ENCODE measurements around the gene POTEE.
"Not testable (repeated sequence)": the region's sequence is repeated elsewhere in the genome, so short reads cannot be mapped to it uniquely, and the experiment has no call there.

POTEE gene

DNA sequence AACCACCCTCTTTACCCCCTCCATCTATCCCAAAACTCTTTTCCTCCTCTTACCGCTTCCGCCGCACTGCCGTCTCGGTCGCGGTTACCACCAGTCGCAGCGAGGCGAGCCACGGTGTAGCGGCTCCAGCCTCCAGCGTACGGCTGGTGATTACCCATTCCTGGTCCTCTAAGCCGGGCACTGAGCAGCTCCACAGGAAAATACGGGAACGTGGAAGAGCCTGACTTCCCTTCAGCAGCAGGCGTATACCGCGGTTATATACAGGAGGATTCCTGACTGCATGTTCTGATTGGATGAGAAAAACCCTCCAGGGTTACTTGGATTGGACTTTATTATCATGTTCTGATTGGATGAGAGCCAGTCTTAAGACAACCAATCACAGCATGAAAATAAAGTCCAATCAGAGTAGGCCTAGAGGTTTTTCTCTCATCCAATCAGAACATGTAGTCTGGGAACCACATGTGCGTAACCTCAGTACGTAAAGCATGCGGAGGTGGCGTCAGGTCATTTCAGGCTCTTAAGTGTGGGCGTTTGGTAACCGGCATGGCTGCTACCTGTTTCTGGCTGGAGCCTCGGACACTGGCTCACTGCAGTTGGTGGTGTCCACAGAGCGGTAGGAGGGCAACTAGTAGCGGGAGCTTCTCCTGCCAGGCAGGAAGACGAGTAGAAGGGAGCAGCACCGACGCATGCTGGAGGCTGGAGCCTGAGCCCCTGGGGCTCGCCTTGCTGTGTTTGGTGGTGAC, at the start of gene POTEE:
Gene POTEE, plus strand, starts transcription at position 507 of the 743 bp plus-strand sequence. CDS start 8,867 bp downstream, outside the sequence.
- DNase-seq (ENCODE audit: low spot score): not testable (repeated sequence)

- DNase-seq (ENCODE audit: low spot score): not testable (repeated sequence)
These were observed 43.8 kb upstream of the POTEE start for GRCh38 chr2:131165562-131165961.

- no peak for DNase-seq (ENCODE audit: low spot score)
These were observed 40.8 kb upstream of the POTEE start for GRCh38 chr2:131168538-131168937.

DNA sequence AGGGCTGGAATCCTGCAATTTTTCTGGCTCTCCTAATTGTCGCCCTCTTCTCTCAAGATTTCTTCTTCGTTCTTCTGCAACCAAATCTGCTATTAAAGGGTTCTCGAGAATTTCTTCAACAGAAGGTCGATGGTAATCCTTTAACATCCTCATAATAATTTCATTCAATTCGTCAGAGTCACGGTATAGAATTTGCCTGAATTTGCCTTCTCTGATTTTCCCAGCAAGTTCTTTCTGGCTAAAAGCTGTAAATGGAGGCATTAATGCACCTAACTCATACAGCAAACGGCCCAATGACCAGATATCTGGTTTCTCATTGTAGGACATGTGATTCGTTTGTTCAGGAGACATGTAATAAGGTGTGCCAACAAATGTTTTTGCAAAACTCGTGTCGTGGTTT, 31.3 kb upstream of the POTEE start:
- DNase-seq (ENCODE audit: low spot score): not testable (repeated sequence)

GRCh38 chr2:131178721-131179418, 30.5 kb upstream of the POTEE start:
- not testable (repeated sequence) for DNase-seq (ENCODE audit: low spot score)

GRCh38 chr2:131181451-131181850, 27.9 kb upstream of the POTEE start:
- DNase-seq (ENCODE audit: low spot score): not testable (repeated sequence)

- DNase-seq (ENCODE audit: low spot score): not testable (repeated sequence)
These were observed 15.9 kb upstream of the POTEE start for GRCh38 chr2:131193421-131193820.

DNA sequence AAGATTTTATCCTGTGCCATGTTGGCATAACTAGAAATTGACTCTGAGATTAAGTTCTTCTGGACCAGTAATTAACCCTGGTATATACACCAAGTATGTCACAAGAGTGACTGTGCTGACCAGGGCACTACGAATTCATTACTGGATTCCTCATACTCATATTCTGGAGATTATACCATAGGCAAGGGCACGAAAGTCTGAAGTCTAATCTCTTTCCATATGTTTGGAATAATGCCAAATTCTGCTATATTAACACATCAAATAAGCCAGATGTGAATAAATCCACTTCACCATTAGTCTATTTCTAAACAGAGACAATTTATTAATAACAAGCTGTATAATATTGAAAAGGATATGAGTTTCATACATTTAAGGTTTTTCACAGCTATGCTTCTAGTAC, 13.2 kb upstream of the POTEE start:
- DNase-seq (ENCODE audit: low spot score): not testable (repeated sequence)

GRCh38 chr2:131201098-131201497, 8.2 kb upstream of the POTEE start:
- DNase-seq (ENCODE audit: low spot score): no peak

DNA sequence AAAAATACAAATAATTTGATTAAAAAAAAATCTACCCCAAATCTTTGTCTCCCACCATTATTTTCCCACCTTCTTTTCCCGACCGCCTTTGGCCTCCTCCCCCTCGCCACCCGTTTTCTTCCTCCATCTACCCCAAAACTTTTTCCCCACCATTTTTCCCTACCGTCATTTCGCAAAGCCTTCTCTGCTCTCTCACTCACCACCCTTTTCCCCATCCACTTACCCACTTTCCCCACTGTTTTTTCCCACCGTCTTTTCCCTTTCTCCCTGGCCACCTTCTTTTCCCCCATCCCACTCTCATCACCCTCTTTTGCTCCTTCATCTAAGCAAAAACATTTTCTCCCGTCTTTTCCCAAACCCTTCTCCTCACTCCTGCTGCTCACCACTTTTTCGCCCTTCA, 1.5 kb upstream of the POTEE start:
- not testable (repeated sequence) for DNase-seq (ENCODE audit: low spot score)

DNA sequence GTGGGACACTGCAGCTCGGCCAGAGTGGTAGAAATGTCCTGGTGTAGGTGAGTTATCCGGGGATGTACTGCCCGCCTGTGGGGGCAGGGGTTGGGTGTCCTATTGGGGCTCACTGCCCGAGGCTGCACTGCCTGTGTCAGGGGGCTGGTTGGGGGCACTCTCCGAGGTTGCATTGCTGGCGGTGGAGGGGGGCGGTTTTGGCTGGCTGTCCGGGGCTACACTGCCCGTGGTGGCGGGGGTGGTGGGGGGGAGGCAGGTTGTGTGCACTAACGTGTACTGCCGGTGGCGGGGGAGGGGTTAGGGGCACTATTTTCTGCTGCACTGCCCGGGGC, 403 bp downstream of the POTEE start:
- not testable (repeated sequence) for DNase-seq (ENCODE audit: low spot score)

GRCh38 chr2:131210434-131211211, 1.3 kb downstream of the POTEE start:
- DNase-seq (ENCODE audit: low spot score): not testable (repeated sequence)

GRCh38 chr2:131217238-131217986, 8.1 kb downstream of the POTEE start:
- not testable (repeated sequence) for DNase-seq (ENCODE audit: low spot score)

DNA sequence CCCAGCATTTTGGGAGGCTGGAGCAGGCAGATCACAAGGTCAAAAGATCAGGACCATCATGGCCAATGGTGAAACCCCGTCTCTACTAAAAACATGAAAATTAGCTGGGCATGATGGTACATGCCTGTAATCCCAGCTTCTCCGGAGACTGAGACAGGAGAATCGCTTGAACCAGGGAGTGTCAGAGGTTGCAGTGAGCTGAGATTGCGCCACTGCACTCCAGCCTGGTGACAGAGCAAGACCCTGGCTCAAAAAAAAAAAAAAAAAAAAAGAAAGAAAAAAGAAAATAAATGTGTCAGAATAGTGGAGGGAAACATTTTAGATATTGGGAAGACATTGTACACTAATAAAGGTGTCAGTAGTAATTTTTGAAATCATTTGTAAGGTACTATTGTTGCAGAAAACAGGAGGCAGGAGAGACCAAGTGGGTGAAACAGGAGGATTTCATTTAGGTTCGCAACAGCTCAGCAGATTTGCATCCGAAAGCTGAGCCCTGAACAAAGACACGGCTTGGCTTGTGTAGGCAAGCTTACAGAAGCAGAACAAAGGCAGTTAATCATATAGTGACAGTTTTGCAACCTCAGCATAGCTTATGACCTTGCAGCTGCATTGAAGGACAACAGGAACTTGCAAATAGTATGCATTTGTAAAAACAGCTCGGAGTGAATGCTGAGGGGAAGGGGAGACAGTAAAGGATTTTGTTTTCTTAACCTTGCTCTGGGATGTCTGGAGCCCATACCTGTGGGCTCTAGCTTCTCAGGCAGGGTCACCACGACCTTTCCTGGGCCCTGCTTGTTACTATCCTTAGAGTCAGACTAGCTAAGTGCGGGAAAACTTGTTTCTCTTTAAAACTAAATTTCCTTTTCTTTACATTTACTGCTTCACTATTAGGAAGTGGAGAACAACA, 26.5 kb downstream of the POTEE start:
- not testable (repeated sequence) for DNase-seq (ENCODE audit: low spot score)

Measured in LoVo (cell line).